Endothelial cell of umbilical vein (primary cell): Measurements from ENCODE around the gene LCP1. TPM values are rescaled to one million over a fixed set of nuclear protein-coding genes. Genes with fewer than 3 reads are reported as not detected.

Experiments
- BruUV-seq: library from RNA; stranded (reverse); fragments of 400-500 nt; replicated peaks from 2 replicates; lab custom pipeline; 2021; lab: Mats Ljungman, UMichigan
- CTCF ChIA-PET: fragments of 300-600, 350-600 bp; sonication (Branson Sonifier 250); formaldehyde crosslinking; loops from one replicate; lab custom pipeline; 2021; ENCODE audit warnings: antibody characterized with exemption, inconsistent platforms; lab: Charles Lee
- POLR2A ChIA-PET: fragments of 300-600, 350-600 bp; sonication (Branson Sonifier 250); formaldehyde crosslinking; loops from one replicate; lab custom pipeline; 2021; ENCODE audit warnings: antibody characterized with exemption, inconsistent platforms; lab: Charles Lee
- DNase-seq: peaks from one replicate; pipeline ENCODE4 v3.0.0-alpha.2; 2011; ENCODE audit warnings: low read depth, low spot score
- FAIRE-seq: peaks from 2 replicates; lab custom pipeline; 2011; peaks lifted over from hg19 to GRCh38; lab: Jason Lieb, UNC
- H2AFZ ChIP-seq: 2 replicates; pipeline ENCODE4 v1.6.0; 2012; ENCODE audit warnings: low read depth, low read length, control low read depth, inconsistent platforms
- H3K27ac ChIP-seq: 2 replicates; pipeline ENCODE4 v1.5.1; 2011; ENCODE audit warnings: low read depth, mild to moderate bottlenecking, control low read depth, low read length, moderate library complexity; ENCODE audit not compliant: insufficient read depth
- H3K27me3 ChIP-seq, 2 experiments: 2 replicates each; pipeline versions ENCODE4 v1.6.0 to v1.6.1; 2011; ENCODE audit warnings: low read length in 2 of 2, mixed read lengths in 1 of 2; ENCODE audit not compliant: control insufficient read depth in 2 of 2, insufficient read depth in 2 of 2
- H3K36me3 ChIP-seq, 2 experiments: 2 replicates in 1 of 2; 3 replicates in 1 of 2; pipeline ENCODE4 v1.5.1; 2011; ENCODE audit warnings: low read length in 2 of 2, mild to moderate bottlenecking in 1 of 2, moderate library complexity in 1 of 2; ENCODE audit not compliant: control insufficient read depth in 2 of 2, insufficient read depth in 2 of 2; ENCODE audit errors: extremely low read depth in 1 of 2
- H3K4me1 ChIP-seq: 3 replicates; pipeline ENCODE4 v1.5.1; 2011; ENCODE audit warnings: mild to moderate bottlenecking, low read length; ENCODE audit not compliant: control insufficient read depth, insufficient read depth; ENCODE audit errors: extremely low read depth
- H3K4me2 ChIP-seq: 2 replicates; pipeline ENCODE4 v1.6.1; 2011; ENCODE audit warnings: low read length, control low read depth, mixed read lengths; ENCODE audit not compliant: insufficient read depth
- H3K4me3 ChIP-seq, 3 experiments: fragments of 200-600 bp in 1 of 3; sonication (generic), shearing (Covaris generic) in 1 of 3; replicated peaks in 1 of 3; 2 replicates each; pipeline ENCODE4 v1.5.1; 2011 to 2016; ENCODE audit warnings: control low read depth in 3 of 3, low read length in 3 of 3, mild to moderate bottlenecking in 2 of 3, inconsistent platforms in 1 of 3, low read depth in 1 of 3, moderate library complexity in 1 of 3; ENCODE audit not compliant: insufficient read depth in 1 of 3
- H3K79me2 ChIP-seq: 2 replicates; pipeline ENCODE4 v1.6.0; 2012; ENCODE audit warnings: low read length, inconsistent platforms; ENCODE audit not compliant: control insufficient read depth, insufficient read depth
- H3K9ac ChIP-seq: replicated peaks from 2 replicates; pipeline ENCODE3; 2011; ENCODE audit warnings: low read length, control low read depth; ENCODE audit not compliant: insufficient read depth; ENCODE audit errors: extremely low read depth
- H3K9me1 ChIP-seq: replicated peaks from 3 replicates; pipeline ENCODE4 v1.6.0; 2011; ENCODE audit warnings: mild to moderate bottlenecking, low read length; ENCODE audit not compliant: control insufficient read depth, insufficient read depth; ENCODE audit errors: extremely low read depth
- H3K9me3 ChIP-seq: replicated peaks from 2 replicates; pipeline ENCODE4 v1.5.1; 2012; ENCODE audit warnings: low read length, inconsistent platforms; ENCODE audit not compliant: control insufficient read depth, insufficient read depth
- H4K20me1 ChIP-seq: replicated peaks from 2 replicates; pipeline ENCODE3; 2011; ENCODE audit warnings: mild to moderate bottlenecking, low read length; ENCODE audit not compliant: control insufficient read depth, insufficient read depth; ENCODE audit errors: extremely low read depth
- EZH2 ChIP-seq: IDR thresholded peaks from 2 replicates; pipeline ENCODE4 v1.6.1; 2012; ENCODE audit warnings: borderline replicate concordance, low read depth, mild to moderate bottlenecking, moderate library complexity, low read length, inconsistent platforms; ENCODE audit not compliant: severe bottlenecking
- FOS ChIP-seq: IDR thresholded peaks from 2 replicates; pipeline ENCODE4 v1.6.1; 2011; ENCODE audit warnings: mild to moderate bottlenecking, low read length, moderate library complexity, borderline replicate concordance; ENCODE audit not compliant: insufficient read depth
- GATA2 ChIP-seq: IDR thresholded peaks from 2 replicates; pipeline ENCODE4 v1.7.0; 2011; ENCODE audit warnings: low read depth, mild to moderate bottlenecking, moderate library complexity, mixed read lengths, low read length; ENCODE audit not compliant: insufficient read length, insufficient read depth
- JUN ChIP-seq: IDR thresholded peaks from 2 replicates; pipeline ENCODE4 v1.6.1; 2011; ENCODE audit warnings: borderline replicate concordance, low read depth; ENCODE audit not compliant: insufficient read length, insufficient read depth
- MAX ChIP-seq: IDR thresholded peaks from 2 replicates; pipeline ENCODE4 v1.6.1; 2011; ENCODE audit not compliant: insufficient read depth, insufficient read length
- MYC ChIP-seq: IDR thresholded peaks from one replicate; pipeline ENCODE4 v1.6.1; 2011; ENCODE audit warnings: mild to moderate bottlenecking, low read depth, low read length
- POLR2A ChIP-seq: IDR thresholded peaks from 2 replicates; pipeline ENCODE4 v1.6.1; 2012; ENCODE audit warnings: low read depth, mild to moderate bottlenecking, control low read depth, low read length
- POLR2AphosphoS5 ChIP-seq: IDR thresholded peaks from 2 replicates; pipeline ENCODE4 v1.6.1; 2012; ENCODE audit warnings: low read depth, mild to moderate bottlenecking, control low read depth, low read length, moderate library complexity; ENCODE audit not compliant: insufficient read depth
- dilution Hi-C: fragments of 300-500 bp; cut with MboI; formaldehyde crosslinking; loops from one replicate; pipeline ENCODE4 v1.15.0; 2019; ENCODE audit warnings: low sequenced_read_pairs; ENCODE audit not compliant: extremely low pct_ligation_motif_present
- intact Hi-C: fragments of 100-400 bp; cut with micrococcal nuclease; formaldehyde crosslinking; loops from one replicate; pipeline ENCODE4 v1.10.0; 2022
- polyA plus RNA-seq, 4 experiments: library from polyadenylated mRNA; depleted of rRNA in 3 of 4; stranded (reverse) in 3 of 4; unstranded in 1 of 4; fragments of >200 nt; gene quantifications; 2 replicates each; pipeline versions ENCODE4 v1.2.1 to v1.2.3, GENCODE V29; 2011 to 2012; ENCODE audit warnings: missing spikeins in 1 of 4
- total RNA-seq: library from RNA; stranded (reverse); gene quantifications from 2 replicates; pipeline ENCODE4 v1.2.3, GENCODE V29; 2021
- TF ChIP-seq, protein P1 (sequence below), 2 donors: IDR thresholded peaks; 1 replicate in 1 of 2; 2 replicates in 1 of 2; pipeline ENCODE4 v1.5.1; 2011; ENCODE audit warnings: low read length in 2 of 2, mild to moderate bottlenecking in 2 of 2, moderate library complexity in 2 of 2, control low read depth in 1 of 2, inconsistent platforms in 1 of 2, low read depth in 1 of 2; ENCODE audit not compliant: insufficient read depth in 1 of 2; ENCODE audit errors: extremely low read depth in 1 of 2

LCP1 gene
- total and polyA plus RNA-seq, 2 donors (not counting 3 experiments of a cell fraction or from before 2014, with no cell fraction given), result 0.18 to 0.38 TPM

DNA sequence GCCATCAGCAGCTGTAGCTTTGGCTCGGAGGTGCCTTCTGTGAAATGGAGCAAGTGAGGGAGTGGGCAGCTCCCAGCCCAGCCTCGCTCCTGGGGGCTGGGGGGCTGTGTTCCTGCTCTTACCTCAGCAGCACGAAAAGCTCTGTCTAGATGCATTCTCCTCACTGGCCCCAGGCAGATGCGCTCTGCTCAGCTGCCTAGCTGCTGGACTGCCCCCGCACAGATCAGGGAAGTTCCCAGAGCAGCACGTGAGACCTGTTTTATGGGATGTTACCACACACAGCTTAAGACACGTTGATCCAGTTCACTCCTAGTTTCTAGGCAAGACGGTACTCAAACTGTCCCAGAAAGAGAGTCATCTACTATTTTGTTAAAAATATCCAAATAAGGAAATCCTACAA is 13.6 kb downstream of the LCP1 start:
- Histone ChIP-seq H3K4me1 (no peaks in the 10 kb centered on the region), H2AFZ (no peak overlapping the region), H3K4me2 (no peak overlapping the region), H3K9me1 (no peaks in the 10 kb centered on the region), H4K20me1 (no peaks in the 10 kb centered on the region), H3K4me3 (no peak overlapping the region), H3K27ac (no peak overlapping the region), H3K9me3 (no peaks in the 10 kb centered on the region), H3K9ac (no peak overlapping the region), H3K79me2 (no peaks in the 10 kb centered on the region), H3K27me3 (peaks cover 12 to 27% of the 10 kb centered on the region in 2 experiments), H3K36me3 (no peaks in the 10 kb centered on the region)
- intact Hi-C loops, result loop anchor here (10.0 kb wide), 1 partner anchor 556 kb away; no protein-coding TSS in a partner anchor
- no TSS peak for BruUV-seq
- ChIA-PET POLR2A (no interaction called here), CTCF (interaction anchor here (0.6 to 2.1 kb wide), 4 partner anchors 8 to 153 kb away, joined by 3 to 9 read pairs (median 6); no protein-coding TSS in a partner anchor)
- FAIRE-seq, result no peak
- TF ChIP-seq MYC, result no peak
- no peak for TF ChIP-seq EZH2
- TF ChIP-seq POLR2A, result no peak
- TF ChIP-seq POLR2AphosphoS5, result no peak
- no peak for TF ChIP-seq FOS
- no peak for TF ChIP-seq GATA2
- TF ChIP-seq MAX, result no peak
- TF ChIP-seq JUN, result no peak
- TF ChIP-seq, protein P1, sequence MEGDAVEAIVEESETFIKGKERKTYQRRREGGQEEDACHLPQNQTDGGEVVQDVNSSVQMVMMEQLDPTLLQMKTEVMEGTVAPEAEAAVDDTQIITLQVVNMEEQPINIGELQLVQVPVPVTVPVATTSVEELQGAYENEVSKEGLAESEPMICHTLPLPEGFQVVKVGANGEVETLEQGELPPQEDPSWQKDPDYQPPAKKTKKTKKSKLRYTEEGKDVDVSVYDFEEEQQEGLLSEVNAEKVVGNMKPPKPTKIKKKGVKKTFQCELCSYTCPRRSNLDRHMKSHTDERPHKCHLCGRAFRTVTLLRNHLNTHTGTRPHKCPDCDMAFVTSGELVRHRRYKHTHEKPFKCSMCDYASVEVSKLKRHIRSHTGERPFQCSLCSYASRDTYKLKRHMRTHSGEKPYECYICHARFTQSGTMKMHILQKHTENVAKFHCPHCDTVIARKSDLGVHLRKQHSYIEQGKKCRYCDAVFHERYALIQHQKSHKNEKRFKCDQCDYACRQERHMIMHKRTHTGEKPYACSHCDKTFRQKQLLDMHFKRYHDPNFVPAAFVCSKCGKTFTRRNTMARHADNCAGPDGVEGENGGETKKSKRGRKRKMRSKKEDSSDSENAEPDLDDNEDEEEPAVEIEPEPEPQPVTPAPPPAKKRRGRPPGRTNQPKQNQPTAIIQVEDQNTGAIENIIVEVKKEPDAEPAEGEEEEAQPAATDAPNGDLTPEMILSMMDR (IDR thresholded peaks at IDR 0.05; ENCODE audit: extremely low read depth in 1 of 2, insufficient read depth in 1 of 2, low read depth in 1 of 2, low read length in 2 of 2), result no peak
- no peak for DNase-seq
- dilution Hi-C loops, result no loop called here
